GM12878 (cell line): ENCODE results near the gene ZXDC. TPM values are rescaled to one million over a fixed set of nuclear protein-coding genes. Genes with fewer than 3 reads are reported as not detected.

Experiments
- ATAC-seq: fragments of 200-7000 bp; cut with Tn5 transposase; 3 replicates; pipeline ENCODE4 v1.9.1; 2020; ENCODE audit warnings: mild to moderate bottlenecking, moderate library complexity
- BruUV-seq: library from RNA; stranded (reverse); fragments of 400-500 nt; replicated peaks from 2 replicates; lab custom pipeline; 2021; lab: Mats Ljungman, UMichigan
- CTCF ChIA-PET: fragments of 300-600 bp; sonication (Branson Sonifier 250); formaldehyde crosslinking; extraction: SDS; loops from one replicate; lab custom pipeline; 2021; ENCODE audit warnings: inconsistent platforms; lab: Yijun Ruan, JAX
- POLR2A ChIA-PET: fragments of 350-600 bp; formaldehyde crosslinking; extraction: SDS; loops from one replicate; lab custom pipeline; 2021; ENCODE audit warnings: inconsistent platforms; lab: Charles Lee
- RAD21 ChIA-PET: fragments of 300-600 bp; sonication (Branson Sonifier 250); formaldehyde crosslinking; loops from one replicate; lab custom pipeline; 2023; ENCODE audit warnings: antibody characterized with exemption; ENCODE audit not compliant: unreplicated experiment; lab: Charles Lee
- SMC1A ChIA-PET: fragments of 300-600 bp; sonication (Branson Sonifier 250); formaldehyde crosslinking; loops from one replicate; lab custom pipeline; 2023; ENCODE audit not compliant: unreplicated experiment, uncharacterized antibody; lab: Charles Lee
- DNase-seq: peaks from one replicate; pipeline ENCODE4 v3.0.0-alpha.2; 2011; ENCODE audit warnings: low read depth, low spot score
- FAIRE-seq: peaks from 3 replicates; lab custom pipeline; 2011; peaks lifted over from hg19 to GRCh38; lab: Jason Lieb, UNC
- H2AFZ ChIP-seq: 2 replicates; pipeline ENCODE4 v1.6.0; 2011; ENCODE audit warnings: low read depth, low read length, control low read depth; ENCODE audit not compliant: control insufficient read depth
- H3K27ac ChIP-seq: 2 replicates; pipeline ENCODE4 v1.5.1; 2011; ENCODE audit warnings: control low read depth; ENCODE audit not compliant: control insufficient read depth, insufficient read depth
- H3K27me3 ChIP-seq, 2 experiments: replicated peaks in 1 of 2; 2 replicates each; pipeline versions ENCODE4 v1.6.0 to v1.6.1; 2011; ENCODE audit warnings: low read length in 1 of 2; ENCODE audit not compliant: control insufficient read depth in 2 of 2, insufficient read depth in 2 of 2
- H3K36me3 ChIP-seq, 2 experiments: 2 replicates each; pipeline ENCODE4 v1.5.1; 2011; ENCODE audit warnings: low read length in 1 of 2; ENCODE audit not compliant: control insufficient read depth in 2 of 2, insufficient read depth in 2 of 2
- H3K4me1 ChIP-seq: 2 replicates; pipeline ENCODE4 v1.6.1; 2011; ENCODE audit warnings: mild to moderate bottlenecking, low read length, moderate library complexity, mixed read lengths; ENCODE audit not compliant: control insufficient read depth, insufficient read depth
- H3K4me2 ChIP-seq: 2 replicates; pipeline ENCODE4 v1.6.0; 2011; ENCODE audit warnings: control low read depth; ENCODE audit not compliant: control insufficient read depth, insufficient read depth
- H3K4me3 ChIP-seq: fragments of 200-600 bp; sonication (generic); 2 replicates; pipeline ENCODE4 v1.5.1; 2016
- H3K79me2 ChIP-seq: 2 replicates; pipeline ENCODE4 v1.6.0; 2011; ENCODE audit warnings: low read length; ENCODE audit not compliant: control insufficient read depth, insufficient read depth
- H3K9ac ChIP-seq: 2 replicates; pipeline ENCODE4 v1.8.0; 2011; ENCODE audit warnings: low read length, control low read depth, mixed read lengths; ENCODE audit not compliant: control insufficient read depth, insufficient read depth
- H3K9me3 ChIP-seq: replicated peaks from 3 replicates; pipeline ENCODE4 v1.5.1; 2011; ENCODE audit warnings: mild to moderate bottlenecking, low read length; ENCODE audit not compliant: control insufficient read depth, insufficient read depth
- H4K20me1 ChIP-seq: 2 replicates; pipeline ENCODE4 v1.6.0; 2011; ENCODE audit not compliant: control insufficient read depth, insufficient read depth
- ELK1 ChIP-seq: IDR thresholded peaks from 2 replicates; pipeline ENCODE4 v1.6.1; 2012; ENCODE audit warnings: low read depth, low read length, improper control_type of control experiment
- FOS ChIP-seq: IDR thresholded peaks from 3 replicates; pipeline ENCODE4 v1.6.1; 2011; ENCODE audit warnings: borderline replicate concordance; ENCODE audit not compliant: insufficient read length; ENCODE audit errors: extremely low read depth
- GATAD2B ChIP-seq: fragments of 450-650 bp; conservative IDR thresholded peaks from 2 replicates; pipeline ENCODE4 v1.6.1; 2017; ENCODE audit warnings: low read depth, mild to moderate bottlenecking, moderate library complexity
- MLLT1 ChIP-seq: fragments of 450-650 bp; IDR thresholded peaks from 2 replicates; pipeline ENCODE4 v1.6.1; 2016; ENCODE audit warnings: mild to moderate bottlenecking
- NFXL1 ChIP-seq: fragments of 450-650 bp; IDR thresholded peaks from 2 replicates; pipeline ENCODE4 v1.6.1; 2017; ENCODE audit warnings: antibody characterized with exemption, mild to moderate bottlenecking, borderline replicate concordance
- RCOR1 ChIP-seq: conservative IDR thresholded peaks from 2 replicates; pipeline ENCODE4 v1.6.1; 2012; ENCODE audit warnings: low read depth, low read length, improper control_type of control experiment
- SUZ12 ChIP-seq: fragments of 200-600 bp; sonication (generic); IDR thresholded peaks from one replicate; pipeline ENCODE4 v1.6.1; 2018; ENCODE audit warnings: antibody characterized with exemption, mild to moderate bottlenecking; ENCODE audit not compliant: unreplicated experiment
- WGBS: methylation state at CpG from one replicate; pipeline ENCODE4 v1.1.6; 2016; ENCODE audit warnings: low lambda C conversion rate; ENCODE audit not compliant: insufficient replicate concordance, insufficient coverage; ENCODE audit errors: missing lambda C conversion rate; 5-methylcytosine and 5-hydroxymethylcytosine counted together
- in situ Hi-C: fragments of 300-500 bp; cut with MboI; formaldehyde crosslinking; loops from 9 replicates; pipeline ENCODE4 v1.14.3; 2018; ENCODE audit warnings: mixed read lengths
- intact Hi-C: fragments of 100-400 bp; cut with micrococcal nuclease; formaldehyde crosslinking; loops from one replicate; pipeline ENCODE4 v1.14.2; 2022; ENCODE audit not compliant: unreplicated experiment
- polyA plus RNA-seq, 11 experiments: library from polyadenylated mRNA; depleted of rRNA in 4 of 11; unstranded in 6 of 11; stranded (reverse) in 5 of 11; fragments of >200 nt; fragmentation: Nextera tagmentation in 4 of 11; fragmentation: Illumina TruSeq in 1 of 11; extraction: Ambion mirVana in 4 of 11; extraction: Trizol in 1 of 11; gene quantifications; 1 replicate in 1 of 11; 2 replicates in 10 of 11; pipeline versions ENCODE4 v1.2.1 to v1.2.3, GENCODE V29; 2011 to 2016; ENCODE audit warnings: inconsistent platforms in 2 of 11, missing spikeins in 2 of 11, low read depth in 1 of 11
- total RNA-seq, 4 experiments: library from RNA; depleted of rRNA in 3 of 4; stranded (reverse); fragments of >200 nt in 3 of 4; fragmentation: Illumina TruSeq in 1 of 4; extraction: Trizol in 1 of 4; gene quantifications; 2 replicates each; pipeline versions ENCODE4 v1.2.1 to v1.2.3, GENCODE V29; 2013 to 2021
- TF ChIP-seq, protein P1 (sequence below): IDR thresholded peaks from 2 replicates; pipeline ENCODE4 v1.6.1; 2012; ENCODE audit warnings: low read length, inconsistent platforms

Gene ZXDC
- total and polyA plus RNA-seq, 10 of the 15 experiments (the other 5 are each of a cell fraction or from before 2014, with no cell fraction given): 0.72 to 15.3 (median 8.5) TPM

DNA sequence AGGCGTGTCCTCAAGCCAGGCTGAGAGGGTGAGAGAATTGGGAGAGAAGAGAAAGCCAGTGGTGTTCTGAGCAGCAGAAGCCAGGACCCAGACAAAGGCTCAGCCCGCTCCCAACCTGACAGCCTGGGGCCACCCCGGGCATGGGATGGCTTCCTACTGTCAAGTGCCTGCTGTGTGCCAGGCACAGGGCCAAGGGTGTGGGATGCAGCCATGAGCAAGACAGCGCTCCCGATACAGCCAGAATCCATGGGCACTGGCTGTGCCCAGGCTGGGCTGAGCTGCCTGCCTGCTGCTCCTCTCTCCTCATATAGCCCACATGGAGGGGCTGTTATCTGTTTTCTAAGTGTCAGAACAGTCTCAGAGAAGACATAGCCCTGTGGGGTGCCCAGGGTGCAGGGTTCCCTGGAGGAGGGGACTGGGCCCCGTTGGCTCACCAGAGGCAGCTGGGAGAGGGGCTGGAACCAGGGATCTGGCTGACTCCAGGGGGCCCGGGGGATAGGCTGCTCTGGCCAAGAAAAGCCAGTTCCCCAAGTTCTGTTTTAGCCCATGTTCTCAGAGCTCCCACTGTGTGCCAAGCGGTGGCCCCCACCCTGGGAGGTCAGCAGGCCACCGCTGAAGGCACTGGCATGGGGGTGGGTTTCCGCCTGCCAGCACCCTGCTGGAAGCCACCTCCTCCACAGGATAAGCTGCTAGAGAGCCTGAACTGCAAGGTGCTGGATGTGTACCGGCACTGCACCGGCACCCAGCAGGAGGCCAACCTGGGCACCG lies 42.0 kb downstream of the ZXDC start (continued):
- no peak for TF ChIP-seq SUZ12
- TF ChIP-seq RCOR1: no peak
- TF ChIP-seq NFXL1: no peak

GRCh38 chr3:126433105-126433430 lies 42.6 kb downstream of the ZXDC start:
- H3K27ac ChIP-seq: no peak overlapping the region
- DNase-seq (no peak), ATAC-seq (no peak), FAIRE-seq (no peak)
- ChIA-PET CTCF (no interaction called here), SMC1A (interaction anchor here (1.4 kb wide), 1 partner anchor 40 kb away, joined by 5 read pairs; no protein-coding TSS in a partner anchor), RAD21 (no interaction called here), POLR2A (no interaction called here)
- no peaks in the 10 kb centered on the region for H3K79me2 ChIP-seq
- no peaks in the 10 kb centered on the region; a peak in 2 of 4 replicates for H3K36me3 ChIP-seq
- no peaks in the 10 kb centered on the region for H3K27me3 ChIP-seq
- H3K4me1 ChIP-seq: peaks cover 8% of the 10 kb centered on the region
- no peaks in the 10 kb centered on the region for H3K9me3 ChIP-seq
- H3K9ac ChIP-seq: no peak overlapping the region
- 99% methylated on average over 6 of the region's 6 CpGs for WGBS
- TF ChIP-seq, protein P1, sequence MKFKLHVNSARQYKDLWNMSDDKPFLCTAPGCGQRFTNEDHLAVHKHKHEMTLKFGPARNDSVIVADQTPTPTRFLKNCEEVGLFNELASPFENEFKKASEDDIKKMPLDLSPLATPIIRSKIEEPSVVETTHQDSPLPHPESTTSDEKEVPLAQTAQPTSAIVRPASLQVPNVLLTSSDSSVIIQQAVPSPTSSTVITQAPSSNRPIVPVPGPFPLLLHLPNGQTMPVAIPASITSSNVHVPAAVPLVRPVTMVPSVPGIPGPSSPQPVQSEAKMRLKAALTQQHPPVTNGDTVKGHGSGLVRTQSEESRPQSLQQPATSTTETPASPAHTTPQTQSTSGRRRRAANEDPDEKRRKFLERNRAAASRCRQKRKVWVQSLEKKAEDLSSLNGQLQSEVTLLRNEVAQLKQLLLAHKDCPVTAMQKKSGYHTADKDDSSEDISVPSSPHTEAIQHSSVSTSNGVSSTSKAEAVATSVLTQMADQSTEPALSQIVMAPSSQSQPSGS: no peak
- no peak for TF ChIP-seq MLLT1
- no peak for TF ChIP-seq GATAD2B
- TF ChIP-seq ELK1: no peak
- no peak for TF ChIP-seq SUZ12
- no peak for TF ChIP-seq FOS
- no peak overlapping the region for H2AFZ ChIP-seq
- in situ Hi-C loops (no loop called here), intact Hi-C loops (no loop called here)
- no peak overlapping the region for H3K4me3 ChIP-seq
- H4K20me1 ChIP-seq: no peaks in the 10 kb centered on the region
- no peak overlapping the region for H3K4me2 ChIP-seq
- no TSS peak for BruUV-seq
